Measurements from ENCODE around the gene IFNA4. TPM values are rescaled to one million over a fixed set of nuclear protein-coding genes. Genes with fewer than 3 reads are reported as not detected.
"Not testable (repeated sequence)": the region's sequence is repeated elsewhere in the genome, so short reads cannot be mapped to it uniquely, and the experiment has no call there.

The IFNA4 gene
- total RNA-seq, 1 experiment from 2014 or later = not detected

GRCh38 chr9:21172156-21172555 is 15.2 kb downstream of the IFNA4 start:
- POLR2A ChIA-PET (ENCODE audit: low non-redundant PET) = no interaction called here
- Histone ChIP-seq H3K4me1 (ENCODE audit: insufficient read depth, low read length, poor library complexity, severe bottlenecking) (no peaks in the 10 kb centered on the region), H3K27ac (ENCODE audit: low read depth, low read length, poor library complexity, severe bottlenecking) (no peak overlapping the region), H3K27me3 (replicated peaks; ENCODE audit: insufficient read depth, low read depth, low read length, poor library complexity) (no peaks in the 10 kb centered on the region), H3K9me3 (ENCODE audit: low read depth, low read length, poor library complexity, severe bottlenecking) (no peaks in the 10 kb centered on the region), H3K4me3 (ENCODE audit: low read depth, low read length, poor library complexity, severe bottlenecking) (no peak overlapping the region), H3K36me3 (ENCODE audit: insufficient read depth, low read length, poor library complexity, severe bottlenecking) (no peaks in the 10 kb centered on the region)
- CTCF ChIA-PET = no interaction called here
- no TSS peak for BruUV-seq (replicated peaks)
- intact Hi-C loops (cut with micrococcal nuclease; ENCODE audit: unreplicated experiment) = no loop called here
- no peak for DNase-seq (ENCODE audit: low spot score)
- TF ChIP-seq CTCF (conservative IDR thresholded peaks at IDR 0.05; ENCODE audit: low read depth, low read length) = no peak
- TF ChIP-seq EZH2 (IDR thresholded peaks at IDR 0.05; ENCODE audit: borderline replicate concordance, low read depth, low read length, poor library complexity, severe bottlenecking) = no peak

- TF ChIP-seq EZH2 (IDR thresholded peaks at IDR 0.05; ENCODE audit: borderline replicate concordance, low read depth, low read length, poor library complexity, severe bottlenecking) (no peak), CTCF (conservative IDR thresholded peaks at IDR 0.05; ENCODE audit: low read depth, low read length) (no peak)
- no peaks in the 10 kb centered on the region for H3K27me3 ChIP-seq (replicated peaks; ENCODE audit: insufficient read depth, low read depth, low read length, poor library complexity)
Observed at GRCh38 chr9:21171351-21171750, 16.0 kb downstream of the IFNA4 start.

GRCh38 chr9:21166560-21166959 is 20.8 kb downstream of the IFNA4 start, which contains the start of gene IFNA21:
IFNA21 (minus strand) TSS chr9:21166660; CDS start chr9:21166612, 48 bp downstream.
- DNase-seq (ENCODE audit: low spot score); CTCF ChIA-PET; BruUV-seq (replicated peaks): not testable (repeated sequence)

More at GRCh38 chr9:21171351-21171750, 16.0 kb downstream of the IFNA4 start:
- POLR2A ChIA-PET (ENCODE audit: low non-redundant PET) = no interaction called here
- no peak for DNase-seq (ENCODE audit: low spot score)
- no peak overlapping the region for H3K27ac ChIP-seq (ENCODE audit: low read depth, low read length, poor library complexity, severe bottlenecking)
- no peaks in the 10 kb centered on the region for H3K4me1 ChIP-seq (ENCODE audit: insufficient read depth, low read length, poor library complexity, severe bottlenecking)
- CTCF ChIA-PET = no interaction called here
- BruUV-seq (replicated peaks) = no TSS peak
- H3K36me3 ChIP-seq (ENCODE audit: insufficient read depth, low read length, poor library complexity, severe bottlenecking) = no peaks in the 10 kb centered on the region
- no peaks in the 10 kb centered on the region for H3K9me3 ChIP-seq (ENCODE audit: low read depth, low read length, poor library complexity, severe bottlenecking)
- intact Hi-C loops (cut with micrococcal nuclease; ENCODE audit: unreplicated experiment) = no loop called here
- no peak overlapping the region for H3K4me3 ChIP-seq (ENCODE audit: low read depth, low read length, poor library complexity, severe bottlenecking)

GRCh38 chr9:21165516-21165915 is 21.9 kb downstream of the IFNA4 start:
- Histone ChIP-seq H3K4me1 (ENCODE audit: insufficient read depth, low read length, poor library complexity, severe bottlenecking) (no peaks in the 10 kb centered on the region), H3K9me3 (ENCODE audit: low read depth, low read length, poor library complexity, severe bottlenecking) (no peaks in the 10 kb centered on the region), H3K27ac (ENCODE audit: low read depth, low read length, poor library complexity, severe bottlenecking) (no peak overlapping the region), H3K36me3 (ENCODE audit: insufficient read depth, low read length, poor library complexity, severe bottlenecking) (no peaks in the 10 kb centered on the region), H3K4me3 (ENCODE audit: low read depth, low read length, poor library complexity, severe bottlenecking) (no peak overlapping the region), H3K27me3 (replicated peaks; ENCODE audit: insufficient read depth, low read depth, low read length, poor library complexity) (no peaks in the 10 kb centered on the region)
- POLR2A ChIA-PET (ENCODE audit: low non-redundant PET) = no interaction called here
- intact Hi-C loops (cut with micrococcal nuclease; ENCODE audit: unreplicated experiment) = no loop called here
- CTCF ChIA-PET = no interaction called here
- TF ChIP-seq CTCF (conservative IDR thresholded peaks at IDR 0.05; ENCODE audit: low read depth, low read length) (no peak), EZH2 (IDR thresholded peaks at IDR 0.05; ENCODE audit: borderline replicate concordance, low read depth, low read length, poor library complexity, severe bottlenecking) (no peak)
- no TSS peak for BruUV-seq (replicated peaks)
- no peak for DNase-seq (ENCODE audit: low spot score)

More at GRCh38 chr9:21166560-21166959, 20.8 kb downstream of the IFNA4 start, which contains the start of gene IFNA21:
- H3K4me1 ChIP-seq (ENCODE audit: insufficient read depth, low read length, poor library complexity, severe bottlenecking); intact Hi-C loops (cut with micrococcal nuclease; ENCODE audit: unreplicated experiment); H3K9me3 ChIP-seq (ENCODE audit: low read depth, low read length, poor library complexity, severe bottlenecking); H3K36me3 ChIP-seq (ENCODE audit: insufficient read depth, low read length, poor library complexity, severe bottlenecking); POLR2A ChIA-PET (ENCODE audit: low non-redundant PET); H3K4me3 ChIP-seq (ENCODE audit: low read depth, low read length, poor library complexity, severe bottlenecking); H3K27me3 ChIP-seq (replicated peaks; ENCODE audit: insufficient read depth, low read depth, low read length, poor library complexity); H3K27ac ChIP-seq (ENCODE audit: low read depth, low read length, poor library complexity, severe bottlenecking): not testable (repeated sequence)

All from A673 (cell line).